ENCODE data around the gene RAP2A. TPM values are rescaled to one million over a fixed set of nuclear protein-coding genes. Genes with fewer than 3 reads are reported as not detected.

The RAP2A gene
- total RNA-seq, 1 donor from 2014 or later: 9.6 TPM

DNA sequence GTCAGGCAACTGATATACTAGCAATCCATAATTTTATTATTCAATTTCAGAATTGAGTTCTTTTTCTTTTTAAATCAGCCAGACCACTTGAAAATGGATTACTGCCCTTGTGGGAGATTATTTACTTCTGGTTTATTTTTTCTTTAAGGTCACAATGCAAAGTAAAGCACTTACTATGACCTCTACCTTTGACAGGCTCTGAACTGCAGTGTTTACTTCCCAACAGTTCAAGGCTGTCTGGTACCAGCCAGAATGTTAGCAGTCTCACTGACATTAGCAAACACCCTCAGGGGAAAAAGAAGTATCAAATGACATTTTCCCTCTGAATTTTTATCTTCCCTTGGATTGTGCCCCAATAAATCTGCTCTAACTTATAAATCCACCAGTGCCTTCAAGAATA lies 57.5 kb downstream of the RAP2A start:
- no peak for DNase-seq (ENCODE audit: low spot score)
- no peak for ATAC-seq

GRCh38 chr13:97492257-97492656 lies 58.3 kb downstream of the RAP2A start:
- DNase-seq (ENCODE audit: low spot score) (no peak), ATAC-seq (no peak)

DNA sequence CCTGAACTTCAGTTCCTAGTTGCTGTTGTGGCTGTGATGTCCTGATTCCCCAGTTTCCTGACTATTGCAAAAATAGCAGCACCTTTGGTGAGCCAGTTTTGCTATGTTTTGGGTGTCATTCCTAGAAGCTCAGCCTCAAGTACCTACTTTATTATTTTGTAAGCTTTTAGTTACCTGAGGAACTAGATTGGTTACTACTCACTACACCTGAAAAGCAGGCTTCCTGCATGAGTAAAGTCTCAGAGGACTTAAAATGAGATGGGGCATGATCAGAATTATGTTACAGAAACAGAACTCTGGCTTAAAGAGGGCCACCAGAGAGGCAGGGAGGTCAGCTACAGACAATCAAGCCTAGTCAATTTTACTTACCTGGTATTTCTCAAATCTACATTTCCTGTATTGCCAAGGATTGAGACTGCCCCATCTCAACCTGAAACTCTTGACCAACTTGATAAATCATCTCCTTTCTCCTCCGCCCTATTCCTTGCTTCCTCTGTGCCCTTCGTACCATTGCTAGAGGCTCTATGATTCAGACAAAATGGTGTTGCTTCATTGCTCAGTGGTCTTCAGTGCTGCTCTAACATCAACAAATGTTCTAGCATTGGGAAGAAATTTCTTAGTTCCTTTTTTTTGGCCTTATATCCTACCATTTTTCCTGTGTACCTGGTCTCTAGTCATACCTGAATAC lies 58.9 kb downstream of the RAP2A start:
- ATAC-seq: no peak

DNA sequence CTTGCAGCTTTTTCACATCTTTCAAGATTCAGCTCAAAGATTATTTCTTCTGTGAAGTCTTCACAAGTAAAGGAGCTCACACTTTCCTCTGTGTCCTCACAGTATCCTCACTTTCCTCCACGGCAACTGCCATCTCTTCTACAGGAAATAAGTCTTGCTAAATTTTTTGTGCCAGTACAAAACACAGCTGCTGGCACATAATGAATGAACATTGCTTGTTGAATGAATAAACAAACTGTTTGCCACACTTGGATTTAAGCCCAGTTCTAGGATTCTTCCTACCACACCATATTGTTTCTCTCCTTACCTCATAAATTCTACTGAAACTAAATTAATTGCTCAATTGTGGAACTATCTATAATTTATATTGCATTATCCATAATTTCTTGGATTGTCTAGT lies 59.5 kb downstream of the RAP2A start:
- DNase-seq (ENCODE audit: low spot score) (no peak), ATAC-seq (no peak)

More for the DNA sequence above, 58.9 kb downstream of the RAP2A start:
- no peak for DNase-seq (ENCODE audit: low spot score)

DNA sequence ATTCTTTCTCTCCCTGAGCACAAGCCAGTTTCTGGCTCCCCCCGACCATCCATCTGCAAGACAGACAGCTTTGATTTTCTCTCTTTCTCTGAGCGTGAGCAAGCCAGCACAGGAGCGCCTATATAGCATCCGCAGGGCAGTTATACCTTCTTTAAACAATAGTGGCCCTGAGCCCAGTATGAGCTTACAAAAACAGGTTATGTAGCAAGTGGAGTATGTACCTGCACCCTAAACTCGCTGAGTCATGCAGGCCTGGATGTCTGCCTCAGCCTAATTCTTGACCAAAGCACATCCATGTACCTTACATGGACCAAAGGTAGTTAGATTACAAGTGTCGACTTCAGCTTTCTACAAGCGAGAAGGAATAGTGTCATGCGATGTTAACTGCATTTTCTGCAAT lies 61.7 kb downstream of the RAP2A start:
- ATAC-seq: no peak
- DNase-seq (ENCODE audit: low spot score): no peak

DNA sequence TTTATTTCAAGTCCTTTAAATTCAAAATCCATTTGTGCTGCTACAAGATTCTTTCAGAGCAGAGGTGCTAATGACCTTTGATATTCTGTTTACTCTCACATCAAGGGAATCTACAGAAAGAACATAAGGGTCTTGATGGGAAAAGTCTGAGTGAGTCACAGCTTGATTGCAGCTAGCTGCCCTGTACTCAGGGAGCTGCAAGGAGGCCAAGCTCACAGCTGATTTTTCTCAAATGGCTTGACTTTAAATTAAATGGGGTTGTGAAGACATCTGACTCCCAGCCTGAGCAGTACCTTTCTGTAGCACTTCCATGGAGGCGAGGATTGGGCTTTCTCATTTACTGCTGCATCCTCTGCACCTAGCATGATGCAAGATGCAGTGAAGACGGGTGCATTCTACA lies 62.5 kb downstream of the RAP2A start:
- ATAC-seq (no peak), DNase-seq (ENCODE audit: low spot score) (no peak)

GRCh38 chr13:97497400-97497799 lies 63.4 kb downstream of the RAP2A start:
- no peak for DNase-seq (ENCODE audit: low spot score)
- no peak for ATAC-seq

GRCh38 chr13:97498419-97498818 lies 64.5 kb downstream of the RAP2A start:
- ATAC-seq (no peak), DNase-seq (ENCODE audit: low spot score) (no peak)

DNA sequence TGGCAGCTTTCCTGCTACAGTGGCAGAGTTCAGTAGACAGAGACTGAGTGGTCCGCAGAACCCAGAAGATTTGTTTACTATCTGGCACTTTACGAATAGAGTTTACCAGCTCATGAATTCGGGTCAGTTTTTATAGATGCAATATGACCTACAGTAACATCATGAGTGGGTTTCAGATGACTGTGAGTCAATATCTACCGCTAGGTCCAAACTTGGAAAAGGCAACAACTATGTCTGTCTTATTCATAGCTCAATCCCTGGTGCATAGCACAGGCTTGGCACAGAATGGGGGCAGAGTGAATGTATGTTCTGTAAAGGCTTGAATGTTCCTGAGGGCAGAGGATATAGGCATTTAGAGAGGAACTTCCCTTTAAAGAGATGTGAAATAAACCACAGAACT lies 65.2 kb downstream of the RAP2A start:
- ATAC-seq: no peak
- no peak for DNase-seq (ENCODE audit: low spot score)

GRCh38 chr13:97502181-97502580 lies 68.2 kb downstream of the RAP2A start:
- DNase-seq (ENCODE audit: low spot score) (no peak), ATAC-seq (no peak)

GRCh38 chr13:97502706-97503105 lies 68.7 kb downstream of the RAP2A start:
- ATAC-seq (no peak), DNase-seq (ENCODE audit: low spot score) (no peak)

- no peak for ATAC-seq
Observed at GRCh38 chr13:97505017-97505416, 71.0 kb downstream of the RAP2A start.

DNA sequence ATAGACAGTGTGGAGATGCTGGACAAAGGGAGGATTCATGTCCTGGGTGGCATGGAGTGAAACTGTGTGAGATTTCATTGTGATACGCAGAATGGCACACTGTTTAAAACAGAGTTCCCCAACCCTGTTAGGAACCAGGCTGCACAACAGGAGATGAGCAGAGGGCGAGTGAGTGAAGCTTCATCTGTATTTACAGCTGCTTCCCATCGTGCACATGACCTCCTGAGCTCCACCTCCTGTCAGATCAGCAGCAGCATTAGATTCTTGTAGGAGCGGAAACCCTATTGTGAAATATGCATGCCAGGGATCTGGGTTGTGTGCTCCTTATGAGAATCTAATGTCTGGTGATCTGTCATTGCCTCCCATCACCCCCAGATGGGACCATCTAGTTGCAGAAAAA lies 72.5 kb downstream of the RAP2A start:
- no peak for ATAC-seq
- DNase-seq (ENCODE audit: low spot score): no peak

More at GRCh38 chr13:97505017-97505416, 71.0 kb downstream of the RAP2A start:
- no peak for DNase-seq (ENCODE audit: low spot score)

- ATAC-seq (peak; percentile 18), DNase-seq (ENCODE audit: low spot score) (no peak)
Observed at GRCh38 chr13:97512732-97513131, 78.8 kb downstream of the RAP2A start.

- ATAC-seq (no peak), DNase-seq (ENCODE audit: low spot score) (no peak)
Observed at GRCh38 chr13:97515643-97516042, 81.7 kb downstream of the RAP2A start.

DNA sequence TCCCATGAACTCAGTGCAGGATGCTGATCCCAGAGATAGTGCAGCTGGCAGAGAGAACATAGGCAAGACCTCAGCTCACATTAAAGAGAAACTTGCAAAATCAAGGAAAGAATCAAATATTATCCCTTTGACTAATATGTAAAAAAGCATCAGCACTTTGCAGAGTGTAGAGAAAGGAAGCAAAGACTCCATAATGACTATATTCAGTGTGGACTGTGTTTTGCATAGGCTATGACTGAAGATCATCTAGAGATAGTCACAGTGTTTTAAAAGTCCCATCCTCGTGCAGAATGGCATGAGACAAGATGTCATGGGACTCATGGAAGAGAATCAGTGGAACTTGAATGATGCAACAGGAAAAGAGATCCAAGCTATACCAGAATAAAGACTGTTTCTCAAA lies 84.0 kb downstream of the RAP2A start:
- no peak for ATAC-seq
- no peak for DNase-seq (ENCODE audit: low spot score)

Other genes with a start within 250 kb of the RAP2A start
- gene MBNL2, start 211.8 kb upstream of the RAP2A start, total RNA-seq: 31.4 TPM

Measured in left lobe of liver (tissue), 2 donors.